Smooth muscle cell (in vitro differentiated cells): ENCODE data around the gene CD48. TPM values are rescaled to one million over a fixed set of nuclear protein-coding genes. Genes with fewer than 3 reads are reported as not detected.

Experiments
- DNase-seq: peaks from one replicate; lab custom pipeline; 2025; ENCODE audit not compliant: unreplicated experiment; lab: John Stamatoyannopoulos, UW
- H2AFZ ChIP-seq: fragments of 200-600 bp; sonication (generic); 2 replicates; pipeline ENCODE4 v1.6.0; 2016; ENCODE audit warnings: antibody characterized with exemption, low read depth, mild to moderate bottlenecking
- H3F3A ChIP-seq: fragments of 200-600 bp; sonication (generic); 2 replicates; pipeline ENCODE4 v1.6.0; 2017; ENCODE audit warnings: antibody characterized with exemption, low read depth
- H3K27ac ChIP-seq: fragments of 200-600 bp; sonication (generic); 2 replicates; pipeline ENCODE4 v1.5.1; 2016; ENCODE audit warnings: low read depth, mild to moderate bottlenecking
- H3K27me3 ChIP-seq: fragments of 200-600 bp; sonication (generic); 2 replicates; pipeline ENCODE4 v1.6.1; 2016; ENCODE audit warnings: low read depth, mild to moderate bottlenecking
- H3K36me3 ChIP-seq: fragments of 200-600 bp; sonication (generic); 2 replicates; pipeline ENCODE4 v1.5.1; 2016; ENCODE audit warnings: low read depth
- H3K4me1 ChIP-seq: fragments of 200-600 bp; sonication (generic); 2 replicates; pipeline ENCODE4 v1.5.1; 2016; ENCODE audit warnings: low read depth
- H3K4me2 ChIP-seq: fragments of 200-600 bp; sonication (generic); 2 replicates; pipeline ENCODE4 v1.6.0; 2016; ENCODE audit warnings: mild to moderate bottlenecking
- H3K4me3 ChIP-seq: fragments of 200-600 bp; sonication (generic); 2 replicates; pipeline ENCODE4 v1.5.1; 2016; ENCODE audit warnings: mild to moderate bottlenecking
- H3K79me2 ChIP-seq: fragments of 200-600 bp; sonication (generic); 2 replicates; pipeline ENCODE4 v1.6.0; 2016; ENCODE audit warnings: low read depth, mild to moderate bottlenecking
- H3K9ac ChIP-seq: fragments of 200-600 bp; sonication (generic); 2 replicates; pipeline ENCODE4 v1.6.0; 2016; ENCODE audit warnings: low read depth
- H3K9me3 ChIP-seq: fragments of 200-600 bp; sonication (generic); replicated peaks from 2 replicates; pipeline ENCODE4 v1.5.1; 2016; ENCODE audit warnings: low read depth
- H4K20me1 ChIP-seq: fragments of 200-600 bp; sonication (generic); 2 replicates; pipeline ENCODE4 v1.6.0; 2016; ENCODE audit warnings: low read depth
- WGBS: methylation state at CpG from one replicate; pipeline ENCODE4 v1.1.7; 2016; ENCODE audit warnings: low lambda C conversion rate; 5-methylcytosine and 5-hydroxymethylcytosine counted together
- polyA plus RNA-seq: library from polyadenylated mRNA; unstranded; fragments of >200 nt; fragmentation: Nextera tagmentation; extraction: Ambion mirVana; gene quantifications from 2 replicates; pipeline ENCODE4 v1.2.1, GENCODE V29; 2016
- total RNA-seq: library from RNA; depleted of rRNA; stranded (reverse); fragments of >200 nt; gene quantifications from 2 replicates; pipeline ENCODE4 v1.2.3, GENCODE V29; 2014
- TF ChIP-seq, protein P1 (sequence below): fragments of 200-600 bp; sonication (generic); IDR thresholded peaks from 2 replicates; pipeline ENCODE4 v1.5.1; 2017; ENCODE audit warnings: borderline replicate concordance, mild to moderate bottlenecking, antibody characterized with exemption; ENCODE audit not compliant: insufficient read depth, poor library complexity, severe bottlenecking

CD48 gene
- total and polyA plus RNA-seq, 2 experiments from 2014 or later, result 0.37 TPM; not detected in 1

DNA sequence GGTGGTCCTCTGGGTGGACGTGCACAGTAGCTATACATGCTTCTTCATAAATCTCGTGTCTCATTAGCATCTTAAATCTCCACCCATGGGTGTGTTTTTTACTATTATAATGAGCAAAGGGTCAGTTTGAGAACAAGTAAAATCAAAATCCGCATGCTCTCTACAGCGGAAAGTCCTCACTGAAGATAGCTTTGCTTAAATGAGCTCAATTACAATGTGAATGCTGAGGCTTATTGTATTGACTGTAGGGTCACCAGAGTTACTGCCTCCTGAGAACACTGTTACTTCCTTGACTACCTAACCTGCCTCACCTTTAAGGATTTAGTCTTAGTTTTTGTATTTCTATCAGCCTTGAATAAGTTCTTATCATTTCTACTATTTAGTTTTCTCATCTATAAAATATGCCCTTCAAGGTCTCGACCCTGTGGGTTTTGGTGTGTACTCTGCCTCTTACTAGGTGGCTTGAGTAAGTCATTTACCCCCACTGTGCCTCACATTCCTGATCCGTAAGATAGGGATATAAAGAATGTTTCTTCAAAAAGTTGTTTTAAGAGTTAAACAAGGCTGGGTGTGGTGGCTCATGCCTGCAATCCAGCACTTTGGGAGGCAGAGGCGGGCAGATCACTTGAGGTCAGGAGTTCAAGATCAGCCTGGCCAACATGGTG is 35.3 kb upstream of the CD48 start:
- Histone ChIP-seq H3K4me1 (no peaks in the 10 kb centered on the region), H3K27me3 (no peaks in the 10 kb centered on the region), H3K79me2 (no peaks in the 10 kb centered on the region), H3K4me3 (no peak overlapping the region), H3K4me2 (no peak overlapping the region), H3K9ac (no peak overlapping the region), H3K36me3 (no peaks in the 10 kb centered on the region), H3F3A (no peaks in the 10 kb centered on the region), H2AFZ (no peak overlapping the region), H3K9me3 (no peaks in the 10 kb centered on the region), H3K27ac (no peak overlapping the region), H4K20me1 (no peaks in the 10 kb centered on the region)
- DNase-seq, result no peak
- TF ChIP-seq, protein P1, sequence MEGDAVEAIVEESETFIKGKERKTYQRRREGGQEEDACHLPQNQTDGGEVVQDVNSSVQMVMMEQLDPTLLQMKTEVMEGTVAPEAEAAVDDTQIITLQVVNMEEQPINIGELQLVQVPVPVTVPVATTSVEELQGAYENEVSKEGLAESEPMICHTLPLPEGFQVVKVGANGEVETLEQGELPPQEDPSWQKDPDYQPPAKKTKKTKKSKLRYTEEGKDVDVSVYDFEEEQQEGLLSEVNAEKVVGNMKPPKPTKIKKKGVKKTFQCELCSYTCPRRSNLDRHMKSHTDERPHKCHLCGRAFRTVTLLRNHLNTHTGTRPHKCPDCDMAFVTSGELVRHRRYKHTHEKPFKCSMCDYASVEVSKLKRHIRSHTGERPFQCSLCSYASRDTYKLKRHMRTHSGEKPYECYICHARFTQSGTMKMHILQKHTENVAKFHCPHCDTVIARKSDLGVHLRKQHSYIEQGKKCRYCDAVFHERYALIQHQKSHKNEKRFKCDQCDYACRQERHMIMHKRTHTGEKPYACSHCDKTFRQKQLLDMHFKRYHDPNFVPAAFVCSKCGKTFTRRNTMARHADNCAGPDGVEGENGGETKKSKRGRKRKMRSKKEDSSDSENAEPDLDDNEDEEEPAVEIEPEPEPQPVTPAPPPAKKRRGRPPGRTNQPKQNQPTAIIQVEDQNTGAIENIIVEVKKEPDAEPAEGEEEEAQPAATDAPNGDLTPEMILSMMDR, result no peak
- WGBS, result 80% methylated on average over 7 of the region's 7 CpGs

DNA sequence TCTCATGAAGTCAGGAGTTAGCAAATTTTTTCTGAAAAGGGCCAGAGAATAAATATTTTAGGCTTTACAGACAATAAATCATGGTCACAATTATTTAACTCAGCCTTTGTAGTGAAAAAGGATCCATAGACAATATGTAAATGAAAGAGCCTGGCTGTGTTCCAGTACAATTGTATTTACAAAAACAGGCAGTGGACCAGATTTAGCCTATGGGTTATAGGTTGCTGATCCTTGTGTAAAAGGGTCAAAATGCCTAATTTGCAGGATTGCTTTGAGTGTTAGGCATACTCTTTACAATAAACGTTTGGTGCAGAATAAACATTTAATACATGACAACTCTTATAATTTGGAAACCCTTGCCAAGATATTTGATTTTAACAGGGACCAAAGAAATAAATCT is 33.9 kb upstream of the CD48 start:
- no peaks in the 10 kb centered on the region for H3K36me3 ChIP-seq
- DNase-seq, result no peak
- no peak overlapping the region for H3K27ac ChIP-seq
- H2AFZ ChIP-seq, result no peak overlapping the region
- no peaks in the 10 kb centered on the region for H3K9me3 ChIP-seq
- TF ChIP-seq, protein P1, result no peak
- H3K4me1 ChIP-seq, result no peaks in the 10 kb centered on the region
- H4K20me1 ChIP-seq, result no peaks in the 10 kb centered on the region
- no peaks in the 10 kb centered on the region for H3F3A ChIP-seq
- no peak overlapping the region for H3K4me2 ChIP-seq
- H3K4me3 ChIP-seq, result no peak overlapping the region
- no peaks in the 10 kb centered on the region for H3K27me3 ChIP-seq
- WGBS, result 58% methylated on average over 1 of the region's 1 CpG
- H3K79me2 ChIP-seq, result no peaks in the 10 kb centered on the region
- no peak overlapping the region for H3K9ac ChIP-seq

DNA sequence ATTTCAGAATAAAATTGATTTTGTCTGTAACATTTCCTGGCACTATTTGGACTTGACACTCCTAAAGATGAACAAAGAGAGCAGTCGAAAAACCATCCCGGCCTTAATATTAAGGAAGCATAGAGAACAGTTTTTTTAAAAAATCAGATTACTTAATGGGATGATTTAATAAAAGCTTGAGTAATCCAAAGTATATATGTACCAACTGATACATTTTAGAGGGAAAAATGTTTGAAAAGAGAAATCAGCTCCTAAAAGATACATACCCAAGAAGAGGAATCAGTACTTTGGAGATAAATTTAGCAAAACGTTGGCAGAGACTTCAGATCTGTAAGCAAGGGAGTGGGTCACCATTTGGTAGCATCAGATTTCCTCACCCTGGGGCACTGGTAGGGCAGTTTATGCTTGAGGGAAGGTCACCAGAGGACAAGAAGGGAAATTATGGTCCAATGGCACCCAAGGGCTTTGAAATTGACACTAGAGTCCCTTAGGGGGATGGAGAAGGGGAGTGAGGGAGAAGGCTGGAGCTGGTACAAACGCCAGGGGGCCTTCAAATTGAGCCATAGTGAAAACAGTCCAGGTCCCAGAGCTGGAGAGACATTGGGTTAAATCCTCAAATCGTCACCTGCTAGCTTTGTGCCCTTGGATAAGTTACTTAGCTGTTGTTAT is 33.4 kb upstream of the CD48 start:
- 76% methylated on average over 5 of the region's 5 CpGs for WGBS
- Histone ChIP-seq H3K4me1 (no peaks in the 10 kb centered on the region), H3K27ac (no peak overlapping the region), H3K9ac (no peak overlapping the region), H3K36me3 (no peaks in the 10 kb centered on the region), H3K4me2 (no peak overlapping the region), H3K9me3 (no peaks in the 10 kb centered on the region), H3K4me3 (no peak overlapping the region), H3K79me2 (no peaks in the 10 kb centered on the region), H2AFZ (no peak overlapping the region), H4K20me1 (no peaks in the 10 kb centered on the region), H3K27me3 (no peaks in the 10 kb centered on the region), H3F3A (no peaks in the 10 kb centered on the region)
- no peak for DNase-seq
- TF ChIP-seq, protein P1, result no peak
